ENCODE measurements around the gene LGALS3. TPM values are rescaled to one million over a fixed set of nuclear protein-coding genes. Genes with fewer than 3 reads are reported as not detected.

Gene LGALS3
- total RNA-seq, 1 experiment from 2014 or later: 1.6 TPM

DNA sequence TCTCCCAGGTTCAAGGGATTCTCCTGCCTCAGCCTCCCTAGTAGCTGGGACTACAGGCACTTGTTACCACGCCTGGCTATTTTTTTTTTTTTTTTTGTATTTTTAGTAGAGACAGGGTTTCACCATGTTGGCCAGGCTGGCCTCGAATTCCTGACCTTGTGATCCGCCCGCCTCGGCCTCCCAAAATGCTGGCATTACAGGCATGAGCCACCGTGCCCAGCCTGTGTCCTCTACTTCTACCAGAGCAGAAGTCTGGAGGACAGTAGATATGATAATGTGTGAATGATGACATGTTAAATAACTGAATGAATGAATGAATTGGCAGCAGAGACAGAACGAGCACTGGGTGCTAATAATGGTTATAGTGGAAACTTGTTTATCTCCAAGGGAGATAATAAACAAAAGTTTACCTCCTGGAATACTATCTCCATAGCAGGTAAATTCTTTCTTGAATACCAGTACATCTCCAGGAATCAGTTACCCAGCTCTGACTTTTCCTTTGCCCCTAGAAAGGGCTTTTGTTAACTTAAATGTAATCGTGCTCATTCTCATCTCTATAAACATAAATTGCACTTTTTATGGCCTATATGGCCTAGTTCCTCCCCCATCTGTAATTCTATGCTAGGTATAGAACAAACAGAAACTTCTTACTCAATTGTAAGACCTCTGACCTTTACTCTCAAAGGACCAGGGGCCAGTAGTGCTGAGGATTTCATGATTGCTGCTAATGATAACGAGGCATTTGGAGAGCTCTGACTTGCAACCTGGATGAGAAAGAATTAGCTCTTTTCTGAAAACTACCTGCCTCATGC is 7.2 kb upstream of the LGALS3 start:
- no peak for DNase-seq
- H3K36me3 ChIP-seq (replicated peaks; ENCODE audit: control insufficient read depth, insufficient read depth, low read length): no peaks in the 10 kb centered on the region
- H3K4me3 ChIP-seq (ENCODE audit: insufficient read depth, low read depth, low read length): no peak overlapping the region
- peaks cover 2% of the 10 kb centered on the region for H3K27me3 ChIP-seq (ENCODE audit: control insufficient read depth, insufficient read depth, low read length)

DNA sequence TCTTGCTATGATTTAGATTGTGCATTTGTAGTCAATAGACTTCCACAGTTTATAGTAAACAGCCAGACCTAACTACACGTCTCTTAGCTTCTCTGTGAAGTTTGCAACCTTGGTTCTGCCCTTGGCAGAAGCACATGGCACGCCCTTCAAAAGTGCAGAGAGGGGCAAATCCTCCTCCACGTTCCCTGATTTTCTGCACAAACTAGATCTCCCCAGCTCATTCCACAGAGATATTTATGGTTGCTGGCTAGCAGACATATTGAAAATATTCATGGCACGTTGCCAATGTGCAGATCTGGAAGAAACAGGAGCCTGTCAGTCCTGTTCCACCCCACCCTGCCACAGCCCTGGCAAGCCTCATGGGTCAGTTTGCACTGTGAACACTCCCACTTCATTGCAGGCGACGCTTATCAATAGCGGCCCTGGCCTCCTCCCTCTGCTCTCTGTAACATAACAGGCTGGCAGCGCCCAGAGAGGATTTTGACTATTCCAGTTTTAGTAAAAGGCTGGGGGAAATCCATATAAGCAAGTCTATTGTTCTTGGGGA is 6.5 kb upstream of the LGALS3 start:
- no peak overlapping the region for H3K4me3 ChIP-seq (ENCODE audit: insufficient read depth, low read depth, low read length)
- no peak for DNase-seq
- H3K27me3 ChIP-seq (ENCODE audit: control insufficient read depth, insufficient read depth, low read length): peaks cover 5% of the 10 kb centered on the region
- H3K36me3 ChIP-seq (replicated peaks; ENCODE audit: control insufficient read depth, insufficient read depth, low read length): no peaks in the 10 kb centered on the region

DNA sequence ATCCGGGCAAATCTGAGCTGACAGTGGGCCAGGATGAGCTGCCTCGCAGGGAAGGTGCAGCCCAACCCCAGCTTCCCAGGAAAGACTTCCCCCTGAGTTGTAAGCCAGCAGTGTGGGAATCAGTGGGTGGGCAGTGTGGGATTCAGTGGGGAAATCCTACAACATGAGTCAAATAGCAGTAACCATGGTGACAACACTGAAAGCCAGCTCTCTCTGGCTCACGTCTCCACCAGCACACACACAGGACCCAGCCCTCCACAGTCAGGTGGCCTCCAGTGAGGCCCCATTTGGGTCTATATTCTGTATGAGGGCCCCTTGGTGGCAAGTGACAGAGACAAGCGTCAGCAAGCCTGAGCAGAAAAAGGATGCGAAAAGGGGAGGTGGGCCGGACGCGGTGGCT is 6.0 kb upstream of the LGALS3 start:
- DNase-seq: no peak
- H3K27me3 ChIP-seq (ENCODE audit: control insufficient read depth, insufficient read depth, low read length): peaks cover 9% of the 10 kb centered on the region
- H3K4me3 ChIP-seq (ENCODE audit: insufficient read depth, low read depth, low read length): no peak overlapping the region
- H3K36me3 ChIP-seq (replicated peaks; ENCODE audit: control insufficient read depth, insufficient read depth, low read length): no peaks in the 10 kb centered on the region

DNA sequence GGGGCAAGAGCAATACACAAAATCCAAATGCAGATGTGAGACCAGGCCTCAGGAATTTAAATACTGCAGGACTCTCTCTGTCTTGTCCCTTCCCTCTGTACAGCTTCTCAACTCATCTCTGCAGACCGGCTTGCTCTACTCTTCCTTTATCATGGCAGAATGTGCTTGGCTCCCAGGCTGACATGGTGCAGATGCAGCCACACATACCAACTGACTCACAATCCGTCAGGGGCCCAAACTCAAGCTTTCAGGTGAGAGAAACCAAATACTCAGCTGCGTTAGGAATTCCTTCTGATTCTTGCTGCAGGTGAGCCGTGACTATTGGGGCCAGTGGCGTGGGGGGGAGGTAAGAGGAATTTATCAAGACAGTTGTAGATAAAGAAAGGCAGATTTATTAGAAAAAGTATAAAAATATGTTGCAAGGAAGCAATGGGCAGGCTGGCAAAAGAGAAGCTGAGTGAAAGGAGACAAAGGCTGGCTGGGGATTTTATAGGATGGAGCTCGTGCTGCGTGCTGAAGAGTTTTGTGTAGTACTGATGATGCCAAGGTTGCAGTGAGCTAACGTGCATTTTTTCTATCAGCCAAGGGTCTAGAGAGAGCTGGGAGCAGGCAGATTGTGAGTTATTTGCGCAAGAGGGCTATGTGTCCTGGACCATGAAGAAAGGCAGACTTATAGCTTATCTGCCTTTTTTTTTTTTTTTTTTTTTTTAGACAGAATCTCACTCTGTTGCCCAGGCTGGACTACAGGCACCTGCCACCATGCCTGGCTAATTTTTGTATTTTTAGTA is 5.0 kb upstream of the LGALS3 start:
- H3K27me3 ChIP-seq (ENCODE audit: control insufficient read depth, insufficient read depth, low read length): peaks cover 16% of the 10 kb centered on the region
- H3K36me3 ChIP-seq (replicated peaks; ENCODE audit: control insufficient read depth, insufficient read depth, low read length): no peaks in the 10 kb centered on the region
- no peak for DNase-seq
- H3K4me3 ChIP-seq (ENCODE audit: insufficient read depth, low read depth, low read length): no peak overlapping the region

DNA sequence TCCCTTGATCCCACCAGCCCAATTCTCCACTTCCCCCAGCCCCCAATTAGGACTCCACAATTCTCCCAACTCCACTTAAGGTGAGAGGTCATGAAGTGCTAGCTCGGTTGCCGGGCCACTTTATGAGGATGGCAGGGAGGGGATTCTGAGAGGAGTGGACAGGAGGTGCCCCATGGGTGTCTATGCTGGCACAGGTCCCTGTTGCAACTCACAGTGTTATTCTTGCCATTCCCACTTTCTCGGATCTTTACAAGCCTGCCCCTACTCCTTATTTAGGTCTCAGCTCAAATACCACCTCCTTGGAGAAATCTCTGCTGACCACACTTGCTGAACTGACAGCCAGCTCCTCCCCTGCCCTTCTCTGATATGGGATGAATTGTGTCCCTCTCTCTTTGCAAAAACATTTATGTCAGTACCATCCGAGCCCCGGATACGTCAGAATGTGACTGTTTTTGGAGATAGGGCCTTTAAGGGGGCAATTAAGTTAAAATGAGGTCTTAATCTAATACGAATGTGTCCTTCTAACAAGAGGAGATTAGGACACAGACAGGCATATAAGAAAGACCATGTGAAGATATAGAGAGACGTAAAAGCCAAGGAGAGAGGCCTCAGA is 4.2 kb upstream of the LGALS3 start:
- Histone ChIP-seq H3K4me3 (ENCODE audit: insufficient read depth, low read depth, low read length) (no peak overlapping the region), H3K36me3 (replicated peaks; ENCODE audit: control insufficient read depth, insufficient read depth, low read length) (no peaks in the 10 kb centered on the region), H3K27me3 (ENCODE audit: control insufficient read depth, insufficient read depth, low read length) (peaks cover 24% of the 10 kb centered on the region)
- DNase-seq: no peak

DNA sequence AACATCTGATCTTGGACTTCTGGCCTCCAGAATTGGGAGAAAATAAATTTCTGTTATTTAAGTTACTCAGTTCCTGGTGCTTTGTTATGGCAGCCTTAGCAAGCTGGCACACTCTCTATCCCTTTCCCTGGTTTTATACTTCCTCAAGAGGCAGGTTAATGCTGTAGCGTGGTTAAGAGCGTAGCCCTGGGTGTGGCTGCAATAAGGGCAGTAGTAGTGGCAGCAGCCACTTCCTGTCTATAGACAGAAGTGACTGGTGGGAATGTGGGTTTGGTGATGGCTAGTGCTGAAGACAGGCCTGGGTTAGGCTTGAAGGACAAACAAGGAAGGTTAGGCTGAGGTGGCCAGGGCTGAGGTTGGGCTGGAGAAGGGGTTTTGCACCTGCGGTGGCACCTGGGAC is 3.6 kb upstream of the LGALS3 start:
- Histone ChIP-seq H3K4me3 (ENCODE audit: insufficient read depth, low read depth, low read length) (no peak overlapping the region), H3K27me3 (ENCODE audit: control insufficient read depth, insufficient read depth, low read length) (peaks cover 29% of the 10 kb centered on the region), H3K36me3 (replicated peaks; ENCODE audit: control insufficient read depth, insufficient read depth, low read length) (no peaks in the 10 kb centered on the region)
- no peak for DNase-seq

DNA sequence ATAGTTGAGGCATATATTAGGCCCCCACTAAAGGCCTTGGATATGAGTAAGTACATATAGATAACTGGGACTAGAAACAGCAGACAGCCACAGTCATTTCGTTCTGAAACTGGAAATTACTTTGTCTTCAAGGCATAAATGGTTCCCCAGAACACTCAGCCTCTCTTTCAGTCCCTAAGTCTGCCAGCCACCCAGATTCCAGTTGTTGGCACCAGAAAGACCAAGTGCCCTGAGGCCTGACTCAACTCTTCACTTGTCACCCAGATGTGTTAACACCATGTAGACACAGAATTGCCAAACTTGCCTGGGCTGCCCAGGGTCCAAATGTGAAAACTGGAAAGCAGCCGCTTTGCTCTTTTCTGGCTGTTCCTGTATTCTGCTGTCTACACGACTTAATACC is 3.0 kb upstream of the LGALS3 start:
- no peak for DNase-seq
- no peak overlapping the region for H3K4me3 ChIP-seq (ENCODE audit: insufficient read depth, low read depth, low read length)
- H3K27me3 ChIP-seq (ENCODE audit: control insufficient read depth, insufficient read depth, low read length): peaks cover 33% of the 10 kb centered on the region
- no peaks in the 10 kb centered on the region for H3K36me3 ChIP-seq (replicated peaks; ENCODE audit: control insufficient read depth, insufficient read depth, low read length)

DNA sequence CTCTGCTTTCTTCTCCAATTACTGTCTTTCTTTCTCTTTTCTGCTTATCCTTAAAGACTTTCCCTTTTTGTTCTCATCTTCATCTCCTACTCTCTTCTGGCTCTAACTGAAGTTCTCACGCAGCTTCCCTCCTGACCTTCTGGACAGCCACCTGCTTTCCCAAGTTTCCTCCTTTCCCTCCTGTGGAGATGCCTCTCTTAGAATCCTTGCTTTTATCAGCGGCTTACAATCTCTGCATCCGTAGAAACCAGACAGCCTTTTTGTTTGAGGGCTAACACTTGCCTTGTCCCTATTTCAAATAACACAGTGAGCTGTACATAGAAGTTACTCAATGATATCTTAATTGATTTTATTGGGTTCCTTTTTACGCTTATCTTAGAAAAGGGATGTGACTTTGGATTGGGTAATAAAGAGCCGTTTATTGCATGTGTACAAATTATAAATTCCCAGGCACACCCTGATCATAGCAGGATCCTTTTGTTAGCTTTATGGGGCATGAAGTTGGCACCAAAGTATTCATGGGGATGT is 2.1 kb upstream of the LGALS3 start:
- DNase-seq: no peak

DNA sequence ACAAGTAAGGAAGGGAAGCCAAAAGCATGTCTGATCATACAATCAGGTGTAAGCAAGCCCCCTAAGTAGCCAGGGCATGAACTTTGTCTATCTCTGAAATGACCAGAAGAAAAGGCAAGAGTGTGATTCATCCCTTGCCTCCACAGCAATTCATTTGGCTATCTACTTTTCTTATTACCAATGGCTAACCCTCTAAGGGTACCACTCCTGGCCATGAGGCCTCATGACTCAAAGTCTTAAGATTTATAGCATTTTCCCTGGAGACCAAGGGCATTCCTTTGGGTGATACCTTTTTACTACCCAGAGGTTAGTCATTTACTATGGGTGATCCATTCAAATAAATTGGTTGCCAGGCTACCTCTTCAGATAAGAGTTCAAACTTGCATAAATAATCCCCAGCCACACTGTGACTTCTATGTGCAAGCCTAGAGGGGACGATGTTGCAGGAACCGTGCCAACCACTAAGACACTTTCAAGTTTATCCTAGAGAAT is 1.5 kb upstream of the LGALS3 start:
- Histone ChIP-seq H3K36me3 (replicated peaks; ENCODE audit: control insufficient read depth, insufficient read depth, low read length) (no peaks in the 10 kb centered on the region), H3K27me3 (ENCODE audit: control insufficient read depth, insufficient read depth, low read length) (peaks cover 36% of the 10 kb centered on the region), H3K4me3 (ENCODE audit: insufficient read depth, low read depth, low read length) (no peak overlapping the region)
- DNase-seq: no peak

More for the DNA sequence above, 2.1 kb upstream of the LGALS3 start:
- no peak overlapping the region for H3K4me3 ChIP-seq (ENCODE audit: insufficient read depth, low read depth, low read length)
- H3K36me3 ChIP-seq (replicated peaks; ENCODE audit: control insufficient read depth, insufficient read depth, low read length): no peaks in the 10 kb centered on the region
- peaks cover 36% of the 10 kb centered on the region for H3K27me3 ChIP-seq (ENCODE audit: control insufficient read depth, insufficient read depth, low read length)

DNA sequence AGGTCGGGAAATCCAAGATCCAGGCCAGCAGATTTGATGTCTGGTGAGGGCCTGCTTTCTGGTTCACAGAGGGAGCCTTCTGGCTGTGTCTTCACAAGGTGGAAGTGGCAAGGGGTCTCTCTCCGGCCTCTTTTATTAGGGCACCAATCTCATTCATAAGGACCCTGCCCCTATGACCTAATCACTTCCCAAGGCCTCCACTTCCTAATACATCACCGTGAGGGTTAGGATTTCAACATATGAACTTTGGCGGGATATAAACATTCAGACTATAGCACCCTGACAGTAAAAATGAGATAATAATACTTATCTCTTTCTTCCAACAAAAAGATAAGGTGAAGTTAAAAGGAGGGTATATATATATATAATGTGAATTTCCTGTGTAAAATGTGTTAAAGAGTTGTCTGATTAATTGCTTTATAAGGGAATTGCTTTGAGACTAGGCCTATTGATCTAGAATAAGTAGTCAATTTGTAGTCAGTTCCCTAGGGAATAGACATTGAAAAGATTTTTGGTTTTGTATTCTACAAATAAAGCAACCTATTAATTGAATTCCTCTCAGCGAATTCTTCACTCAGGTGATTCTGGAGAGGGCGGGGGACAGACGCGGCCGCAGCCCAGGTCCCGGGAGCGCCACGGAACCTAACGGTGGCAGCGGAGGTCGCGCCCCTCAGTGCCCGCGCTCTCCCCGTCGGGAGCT is 516 bp upstream of the LGALS3 start:
- no peak for DNase-seq

DNA sequence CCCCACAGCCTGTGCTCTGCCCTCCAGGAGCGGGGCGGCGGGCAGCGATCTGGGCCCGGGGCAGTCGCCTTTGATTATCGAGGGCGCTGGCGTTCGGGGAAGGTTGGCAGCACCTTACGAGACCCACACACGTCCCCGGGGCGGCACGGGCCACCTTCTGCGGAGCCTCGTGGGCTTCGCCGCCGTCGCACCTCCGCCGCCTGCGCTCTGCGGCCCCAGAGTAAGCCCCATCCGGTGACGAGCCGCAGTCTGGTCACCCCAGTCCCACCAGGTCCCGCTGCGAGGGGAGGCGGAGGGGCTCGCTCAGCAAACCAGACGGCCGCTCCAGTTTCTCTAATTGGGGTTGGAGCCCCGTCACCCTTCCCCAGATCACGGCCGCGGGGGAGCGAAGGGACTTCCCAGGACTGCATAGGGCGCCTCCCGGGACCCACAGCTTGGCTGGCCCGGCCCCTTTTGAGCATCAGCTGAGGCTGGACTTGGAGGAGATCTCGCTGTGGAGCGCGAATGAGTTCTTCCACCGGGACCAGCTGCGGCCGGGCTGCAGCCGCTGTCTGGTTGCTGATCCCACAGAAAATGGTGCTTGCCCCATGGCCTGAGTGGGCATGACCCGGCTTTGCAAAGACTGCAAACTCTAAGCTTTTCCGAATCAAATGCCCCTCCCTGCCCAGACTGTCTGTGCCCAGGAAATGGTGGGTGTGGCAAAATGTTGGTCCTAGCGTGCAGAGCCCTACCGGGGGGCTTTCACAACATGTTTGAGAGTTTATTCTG is 560 bp downstream of the LGALS3 start:
- Histone ChIP-seq H3K36me3 (replicated peaks; ENCODE audit: control insufficient read depth, insufficient read depth, low read length) (no peaks in the 10 kb centered on the region), H3K4me3 (ENCODE audit: insufficient read depth, low read depth, low read length) (peak overlapping the region; percentile 53), H3K27me3 (ENCODE audit: control insufficient read depth, insufficient read depth, low read length) (peaks cover 36% of the 10 kb centered on the region)
- peak; percentile 86 for DNase-seq

More for the DNA sequence above, 516 bp upstream of the LGALS3 start:
- Histone ChIP-seq H3K36me3 (replicated peaks; ENCODE audit: control insufficient read depth, insufficient read depth, low read length) (no peaks in the 10 kb centered on the region), H3K4me3 (ENCODE audit: insufficient read depth, low read depth, low read length) (peak overlapping the region; percentile 53), H3K27me3 (ENCODE audit: control insufficient read depth, insufficient read depth, low read length) (peaks cover 36% of the 10 kb centered on the region)

DNA sequence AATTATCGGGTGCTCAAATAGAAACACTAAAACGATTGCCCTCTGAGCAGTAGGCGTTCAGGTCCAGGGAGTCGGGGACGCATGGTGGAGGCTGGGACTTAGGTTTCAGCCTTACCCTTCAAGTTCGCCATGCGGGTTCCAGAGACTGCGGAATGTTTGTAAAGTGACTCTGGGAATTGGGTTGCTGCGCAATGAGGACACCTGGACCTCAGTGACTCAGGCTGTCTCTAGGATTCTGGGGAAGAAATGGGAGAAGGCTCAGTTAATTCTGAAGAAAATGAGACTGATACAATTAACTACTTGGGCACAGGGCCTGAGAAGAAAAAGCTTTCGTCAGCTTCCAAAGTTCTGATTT is 1.1 kb downstream of the LGALS3 start:
- peak; percentile 69 for DNase-seq
- Histone ChIP-seq H3K27me3 (ENCODE audit: control insufficient read depth, insufficient read depth, low read length) (peaks cover 36% of the 10 kb centered on the region), H3K36me3 (replicated peaks; ENCODE audit: control insufficient read depth, insufficient read depth, low read length) (no peaks in the 10 kb centered on the region), H3K4me3 (ENCODE audit: insufficient read depth, low read depth, low read length) (peak overlapping the region; percentile 53; the same call in 1 of the 2 replicates)

DNA sequence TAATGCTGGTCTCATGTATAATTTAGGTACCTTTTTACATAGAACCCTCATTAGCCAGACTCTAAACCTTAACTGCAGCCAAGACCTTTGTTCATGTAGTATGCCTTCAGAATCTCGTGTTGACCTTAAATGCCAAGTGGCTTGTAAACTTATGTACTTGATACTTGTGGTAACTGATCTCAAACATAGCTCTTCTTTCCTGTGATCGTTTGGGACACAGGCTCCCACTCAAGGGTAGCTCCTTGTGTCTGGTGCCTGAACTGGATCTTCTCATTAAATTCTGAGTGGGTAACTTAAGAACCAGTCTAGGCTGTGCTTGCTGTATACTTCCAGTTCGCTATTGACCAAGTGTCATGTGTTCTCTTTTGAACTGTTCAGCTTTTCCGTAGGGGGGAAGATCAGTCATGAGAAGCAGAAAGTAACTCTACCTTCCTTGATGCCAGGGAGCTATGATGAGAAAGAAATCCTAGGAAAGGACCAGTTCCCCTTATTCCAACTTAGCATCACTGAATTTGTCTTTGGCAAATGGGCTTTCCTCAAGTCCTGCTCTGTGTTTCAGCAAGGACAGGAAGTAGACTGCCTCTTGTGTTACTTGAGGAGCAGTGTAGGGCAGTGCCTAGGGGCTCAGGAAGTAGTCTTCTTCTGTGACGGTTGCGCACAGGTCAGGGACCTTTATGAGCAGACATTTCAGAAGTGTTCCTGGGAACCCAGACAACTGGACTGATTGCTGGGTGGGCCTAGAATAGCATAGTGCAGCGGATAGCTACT is 2.5 kb downstream of the LGALS3 start:
- Histone ChIP-seq H3K4me3 (ENCODE audit: insufficient read depth, low read depth, low read length) (no peak overlapping the region), H3K27me3 (ENCODE audit: control insufficient read depth, insufficient read depth, low read length) (peaks cover 34% of the 10 kb centered on the region), H3K36me3 (replicated peaks; ENCODE audit: control insufficient read depth, insufficient read depth, low read length) (no peaks in the 10 kb centered on the region)
- DNase-seq: no peak
